GM18951 (cell line): ENCODE results near the gene ADO.

Experiments
- POLR2A ChIP-seq: IDR thresholded peaks from 4 replicates; pipeline ENCODE4 v1.6.1; 2011; ENCODE audit warnings: mild to moderate bottlenecking; ENCODE audit not compliant: insufficient read length, insufficient read depth; ENCODE audit errors: extremely low read depth
- in situ Hi-C: fragments of 300-500 bp; cut with MboI; formaldehyde crosslinking; loops from one replicate; pipeline ENCODE4 v1.12.0; 2022; ENCODE audit warnings: low sequenced_read_pairs, mixed read lengths, inconsistent platforms; ENCODE audit not compliant: unreplicated experiment

ADO gene

GRCh38 chr10:62844280-62845011 lies 39.9 kb downstream of the ADO start:
- TF ChIP-seq POLR2A, result no peak
- in situ Hi-C loops, result no loop called here

DNA sequence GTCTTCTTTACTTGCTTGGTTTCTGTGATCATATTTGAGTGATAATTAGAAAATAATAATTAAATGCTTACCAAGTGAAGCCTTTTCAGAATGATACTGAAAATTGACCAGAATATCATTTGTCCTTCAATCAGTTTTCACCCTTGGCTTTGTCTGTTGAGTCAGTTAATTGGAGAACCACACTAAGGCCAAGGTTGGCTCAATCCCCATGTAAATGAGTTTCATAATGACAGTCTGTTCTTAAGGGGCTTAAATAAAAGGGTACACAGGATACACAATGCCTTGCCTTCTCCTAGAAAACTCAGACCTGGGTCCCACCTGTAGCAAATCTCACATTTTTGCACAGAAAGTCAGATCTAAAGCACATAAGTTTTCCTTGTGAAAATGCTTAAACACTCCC lies 42.9 kb downstream of the ADO start:
- TF ChIP-seq POLR2A, result no peak
- in situ Hi-C loops, result no loop called here

DNA sequence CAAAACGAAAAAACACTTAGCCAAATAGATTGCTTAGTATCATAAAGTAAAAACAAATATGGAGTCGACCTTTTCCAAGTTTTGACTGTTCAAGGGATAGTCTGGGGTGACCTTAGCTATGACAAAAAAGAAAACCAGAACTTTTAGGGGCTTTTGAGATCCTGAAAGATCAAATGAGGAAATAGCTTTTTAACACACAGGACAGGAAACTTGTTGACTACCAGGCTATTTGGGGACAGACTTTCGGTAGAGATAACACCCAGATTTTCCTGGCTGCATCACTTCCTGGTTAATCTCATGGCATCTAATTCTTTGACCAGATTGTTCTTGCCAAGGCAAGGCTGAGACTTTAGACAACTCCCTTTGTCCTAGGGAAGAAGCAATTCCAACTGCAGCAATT lies 46.1 kb downstream of the ADO start:
- in situ Hi-C loops, result no loop called here
- no peak for TF ChIP-seq POLR2A

GRCh38 chr10:62851442-62851841 lies 46.9 kb downstream of the ADO start:
- in situ Hi-C loops, result no loop called here
- no peak for TF ChIP-seq POLR2A

GRCh38 chr10:62852961-62853702 lies 48.6 kb downstream of the ADO start:
- in situ Hi-C loops, result no loop called here
- TF ChIP-seq POLR2A, result no peak

GRCh38 chr10:62853710-62854109 lies 49.2 kb downstream of the ADO start:
- in situ Hi-C loops, result no loop called here
- TF ChIP-seq POLR2A, result no peak

- no peak for TF ChIP-seq POLR2A
- in situ Hi-C loops, result no loop called here
These were observed 51.5 kb downstream of the ADO start for GRCh38 chr10:62856021-62856420.
